Activated CD8-positive, alpha-beta T cell treated with anti-CD3 and anti-CD28 coated beads for 36 hours (primary cell): ENCODE data around the gene COL5A1. TPM values are rescaled to one million over a fixed set of nuclear protein-coding genes. Genes with fewer than 3 reads are reported as not detected.

Source experiments
- ATAC-seq: fragments of 200-7000 bp; cut with Tn5 transposase; one replicate; pipeline ENCODE4 v1.10.0; 2021; ENCODE audit warnings: mild to moderate bottlenecking, moderate library complexity
- CTCF ChIA-PET: fragments of 350-600 bp; sonication (Branson Sonifier 250); formaldehyde crosslinking; loops from one replicate; lab custom pipeline; 2021; ENCODE audit warnings: antibody characterized with exemption; lab: Charles Lee
- POLR2A ChIA-PET: fragments of 350-600 bp; sonication (Branson Sonifier 250); formaldehyde crosslinking; loops from one replicate; lab custom pipeline; 2021; ENCODE audit warnings: antibody characterized with exemption; lab: Charles Lee
- DNase-seq: peaks from one replicate; pipeline ENCODE4 v3.0.0-alpha.2; 2020
- H3K27ac Mint-ChIP-seq: one replicate; pipeline ENCODE4 v1.8.0; 2021; ENCODE audit warnings: mild to moderate bottlenecking, mixed read lengths
- H3K27me3 Mint-ChIP-seq: one replicate; pipeline ENCODE4 v1.8.0; 2021; ENCODE audit warnings: mixed read lengths
- H3K36me3 Mint-ChIP-seq: one replicate; pipeline ENCODE4 v1.8.0; 2021; ENCODE audit warnings: low read depth, mixed read lengths
- H3K4me1 Mint-ChIP-seq: one replicate; pipeline ENCODE4 v1.8.0; 2021; ENCODE audit warnings: low read depth, mixed read lengths
- H3K4me3 Mint-ChIP-seq: one replicate; pipeline ENCODE4 v1.8.0; 2021; ENCODE audit warnings: mild to moderate bottlenecking, moderate library complexity, mixed read lengths
- H3K9me3 Mint-ChIP-seq: one replicate; pipeline ENCODE4 v1.8.0; 2021; ENCODE audit warnings: mixed read lengths
- intact Hi-C: fragments of 100-400 bp; cut with micrococcal nuclease; formaldehyde crosslinking; loops from one replicate; pipeline ENCODE4 v1.10.0; 2022
- total RNA-seq, 2 experiments: library from RNA; stranded (reverse); gene quantifications; one replicate each; pipeline ENCODE4 v1.2.3, GENCODE V29; 2021
- TF ChIP-seq, protein P1 (sequence below): fragments of 200-600 bp; IDR thresholded peaks from one replicate; pipeline ENCODE4 v1.8.0; 2022; ENCODE audit warnings: antibody characterized with exemption, mild to moderate bottlenecking

COL5A1 gene
- total RNA-seq, 2 experiments from 2014 or later: 0.29 to 0.34 TPM

DNA sequence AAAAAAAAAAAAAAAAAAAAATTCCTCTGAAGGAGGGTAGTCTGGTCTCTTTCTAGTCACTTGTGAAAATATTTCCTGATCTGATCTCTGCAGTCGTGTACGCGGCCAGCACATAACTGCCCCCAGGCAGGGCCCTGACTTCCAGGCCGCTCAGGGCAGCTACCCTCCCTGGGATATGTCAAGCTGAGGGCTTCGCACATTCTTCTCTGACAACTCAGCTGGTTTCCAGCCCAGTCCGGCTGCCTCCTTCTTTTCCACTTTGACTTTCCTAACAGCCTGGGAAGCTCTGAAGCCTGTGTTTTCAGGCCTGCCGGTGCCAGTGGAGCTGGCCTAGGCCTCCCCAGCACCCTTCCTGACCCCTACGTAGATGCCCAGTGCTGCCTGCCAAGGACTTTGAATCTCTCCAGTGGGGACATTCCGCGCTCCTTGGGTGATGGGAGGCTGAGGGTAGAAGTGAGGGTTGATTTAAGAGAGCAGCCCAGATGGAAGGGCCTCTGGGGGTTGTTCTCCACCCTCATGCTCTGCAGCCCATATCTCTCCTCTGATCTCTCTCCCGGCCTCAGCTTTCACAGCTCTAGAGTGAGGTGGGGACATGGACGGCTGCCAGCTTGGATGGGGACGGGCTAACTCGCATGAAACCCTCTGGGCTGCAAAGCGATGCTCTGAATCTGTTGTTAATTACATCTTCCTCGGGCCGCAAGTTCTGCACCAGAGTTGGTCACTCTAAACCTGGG is 20.7 kb downstream of the COL5A1 start:
- peaks cover 2% of the 10 kb centered on the region for H3K36me3 Mint-ChIP-seq
- H3K4me3 Mint-ChIP-seq: no peak overlapping the region
- intact Hi-C loops: no loop called here
- CTCF ChIA-PET: no interaction called here
- peaks cover 9% of the 10 kb centered on the region for H3K9me3 Mint-ChIP-seq
- TF ChIP-seq, protein P1, sequence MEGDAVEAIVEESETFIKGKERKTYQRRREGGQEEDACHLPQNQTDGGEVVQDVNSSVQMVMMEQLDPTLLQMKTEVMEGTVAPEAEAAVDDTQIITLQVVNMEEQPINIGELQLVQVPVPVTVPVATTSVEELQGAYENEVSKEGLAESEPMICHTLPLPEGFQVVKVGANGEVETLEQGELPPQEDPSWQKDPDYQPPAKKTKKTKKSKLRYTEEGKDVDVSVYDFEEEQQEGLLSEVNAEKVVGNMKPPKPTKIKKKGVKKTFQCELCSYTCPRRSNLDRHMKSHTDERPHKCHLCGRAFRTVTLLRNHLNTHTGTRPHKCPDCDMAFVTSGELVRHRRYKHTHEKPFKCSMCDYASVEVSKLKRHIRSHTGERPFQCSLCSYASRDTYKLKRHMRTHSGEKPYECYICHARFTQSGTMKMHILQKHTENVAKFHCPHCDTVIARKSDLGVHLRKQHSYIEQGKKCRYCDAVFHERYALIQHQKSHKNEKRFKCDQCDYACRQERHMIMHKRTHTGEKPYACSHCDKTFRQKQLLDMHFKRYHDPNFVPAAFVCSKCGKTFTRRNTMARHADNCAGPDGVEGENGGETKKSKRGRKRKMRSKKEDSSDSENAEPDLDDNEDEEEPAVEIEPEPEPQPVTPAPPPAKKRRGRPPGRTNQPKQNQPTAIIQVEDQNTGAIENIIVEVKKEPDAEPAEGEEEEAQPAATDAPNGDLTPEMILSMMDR: no peak
- POLR2A ChIA-PET: no interaction called here
- H3K27me3 Mint-ChIP-seq: peaks cover 2% of the 10 kb centered on the region
- no peak overlapping the region for H3K27ac Mint-ChIP-seq
- ATAC-seq (no peak), DNase-seq (no peak)
- peaks cover 4% of the 10 kb centered on the region for H3K4me1 Mint-ChIP-seq

DNA sequence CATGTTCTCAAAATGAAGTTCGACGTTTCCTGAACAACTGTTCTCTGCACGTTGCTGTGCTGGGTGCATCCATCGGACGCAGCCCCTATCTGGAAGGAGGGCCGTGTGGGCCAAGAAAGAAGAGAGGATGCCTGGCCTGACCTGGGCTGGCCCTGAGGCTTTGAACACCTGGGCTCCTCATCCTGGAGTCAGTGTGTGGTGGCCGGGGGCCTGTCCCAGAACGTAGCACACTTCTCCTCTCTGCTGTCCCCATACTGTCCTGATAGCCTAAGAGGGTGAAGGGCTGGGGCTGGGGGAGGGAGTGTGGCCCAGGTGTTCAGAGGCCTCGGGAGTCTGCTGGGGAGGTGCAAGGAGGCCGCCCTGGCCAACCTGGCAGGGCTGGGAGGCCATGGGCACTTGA is 21.5 kb downstream of the COL5A1 start:
- DNase-seq (no peak), ATAC-seq (no peak)
- peaks cover 2% of the 10 kb centered on the region for H3K27me3 Mint-ChIP-seq
- H3K4me3 Mint-ChIP-seq: no peak overlapping the region
- CTCF ChIA-PET: no interaction called here
- H3K27ac Mint-ChIP-seq: no peak overlapping the region
- peaks cover 9% of the 10 kb centered on the region for H3K9me3 Mint-ChIP-seq
- TF ChIP-seq, protein P1: no peak
- POLR2A ChIA-PET: no interaction called here
- peaks cover 4% of the 10 kb centered on the region for H3K4me1 Mint-ChIP-seq
- intact Hi-C loops: no loop called here
- peaks cover 2% of the 10 kb centered on the region for H3K36me3 Mint-ChIP-seq

DNA sequence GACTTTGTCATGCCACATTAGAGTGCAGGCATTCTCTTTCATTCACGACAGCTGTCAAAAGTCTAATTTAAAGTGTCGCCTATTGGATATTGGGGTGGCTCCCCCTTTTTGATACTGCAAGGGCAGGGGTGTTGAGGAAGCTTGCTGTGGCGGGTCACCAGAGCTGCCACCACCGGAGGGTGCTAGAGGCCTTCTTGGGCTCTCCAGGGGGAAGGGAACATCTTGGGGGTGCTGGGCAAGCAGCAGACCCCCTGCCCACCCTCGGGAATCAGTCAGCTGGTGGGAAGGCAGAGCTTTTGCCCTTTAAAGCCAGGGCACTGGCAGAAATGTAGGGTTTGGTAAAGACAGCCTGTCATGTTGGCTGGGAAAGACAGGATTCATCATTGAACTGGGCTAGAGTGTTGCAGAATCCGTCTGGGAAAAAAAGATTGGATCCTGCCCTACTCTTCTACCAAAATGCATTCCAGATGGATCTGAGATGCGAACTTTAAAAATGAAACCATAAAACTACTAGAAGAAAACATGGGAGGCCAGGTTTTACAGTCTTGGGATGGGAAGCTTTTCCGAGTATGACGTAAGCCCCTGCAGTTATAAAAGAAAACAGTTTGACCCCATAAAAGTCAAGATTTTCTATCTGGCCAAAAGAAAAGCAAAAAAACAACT is 22.3 kb downstream of the COL5A1 start:
- H3K27me3 Mint-ChIP-seq: peaks cover 5% of the 10 kb centered on the region
- POLR2A ChIA-PET: no interaction called here
- no peak overlapping the region for H3K4me3 Mint-ChIP-seq
- H3K36me3 Mint-ChIP-seq: peaks cover 2% of the 10 kb centered on the region
- TF ChIP-seq, protein P1: no peak
- peaks cover 4% of the 10 kb centered on the region for H3K4me1 Mint-ChIP-seq
- no peak for DNase-seq
- peaks cover 9% of the 10 kb centered on the region for H3K9me3 Mint-ChIP-seq
- ATAC-seq: no peak
- intact Hi-C loops: no loop called here
- no peak overlapping the region for H3K27ac Mint-ChIP-seq
- CTCF ChIA-PET: interaction anchor here (0.7 kb wide), 1 partner anchor 27 kb away, joined by 3 read pairs; no protein-coding TSS in a partner anchor

DNA sequence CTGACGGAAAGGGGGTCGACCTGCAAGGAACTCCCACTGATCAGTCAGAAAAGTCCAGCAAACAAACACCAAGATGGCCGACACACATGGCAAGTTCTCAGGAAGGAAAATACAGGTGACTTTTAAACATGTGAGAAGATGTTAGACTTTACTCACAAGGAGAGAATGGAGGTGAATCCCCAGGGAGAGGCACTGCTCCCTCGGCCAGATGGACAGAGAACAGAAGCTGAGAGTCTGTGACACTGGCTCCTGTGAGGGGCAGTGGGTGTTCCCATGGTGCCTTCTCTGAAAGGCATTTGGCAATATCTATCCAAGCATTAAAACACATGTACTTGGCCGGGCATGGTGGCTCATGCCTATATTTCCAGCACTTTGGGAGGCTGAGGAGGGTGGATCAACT is 22.8 kb downstream of the COL5A1 start:
- H3K4me1 Mint-ChIP-seq: peaks cover 4% of the 10 kb centered on the region
- CTCF ChIA-PET: no interaction called here
- intact Hi-C loops: no loop called here
- POLR2A ChIA-PET: no interaction called here
- no peak for DNase-seq
- peaks cover 5% of the 10 kb centered on the region for H3K27me3 Mint-ChIP-seq
- no peak overlapping the region for H3K4me3 Mint-ChIP-seq
- H3K9me3 Mint-ChIP-seq: peaks cover 9% of the 10 kb centered on the region
- TF ChIP-seq, protein P1: no peak
- no peak for ATAC-seq
- no peak overlapping the region for H3K27ac Mint-ChIP-seq
- H3K36me3 Mint-ChIP-seq: peaks cover 2% of the 10 kb centered on the region

DNA sequence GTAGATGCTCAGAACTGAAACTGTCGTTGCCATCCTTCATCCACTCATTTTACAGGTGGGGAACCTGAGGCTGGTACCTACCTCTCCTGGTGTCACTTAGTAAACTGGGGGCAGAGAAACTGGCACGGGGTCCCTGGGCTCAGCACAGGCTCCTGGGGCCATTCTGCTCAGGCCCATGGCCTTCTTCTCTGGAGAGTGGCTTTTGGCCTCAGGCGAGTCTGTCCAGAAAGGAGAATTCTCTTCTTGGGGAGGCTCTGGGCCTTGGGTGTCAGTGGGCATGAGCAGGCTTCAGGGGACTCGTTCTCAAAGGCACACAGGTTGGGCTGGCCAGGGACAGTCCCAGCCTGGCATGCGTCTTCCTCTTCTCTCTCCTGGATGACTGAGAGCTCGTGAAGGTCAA is 24.6 kb downstream of the COL5A1 start:
- Mint-ChIP-seq H3K4me1 (peaks cover 4% of the 10 kb centered on the region), H3K27me3 (peaks cover 5% of the 10 kb centered on the region), H3K36me3 (no peaks in the 10 kb centered on the region), H3K27ac (no peak overlapping the region), H3K9me3 (no peaks in the 10 kb centered on the region), H3K4me3 (no peak overlapping the region)
- no peak for ATAC-seq
- ChIA-PET POLR2A (no interaction called here), CTCF (no interaction called here)
- intact Hi-C loops: no loop called here
- TF ChIP-seq, protein P1: no peak
- no peak for DNase-seq
